ENCODE data around the gene TEPSIN.

DNA sequence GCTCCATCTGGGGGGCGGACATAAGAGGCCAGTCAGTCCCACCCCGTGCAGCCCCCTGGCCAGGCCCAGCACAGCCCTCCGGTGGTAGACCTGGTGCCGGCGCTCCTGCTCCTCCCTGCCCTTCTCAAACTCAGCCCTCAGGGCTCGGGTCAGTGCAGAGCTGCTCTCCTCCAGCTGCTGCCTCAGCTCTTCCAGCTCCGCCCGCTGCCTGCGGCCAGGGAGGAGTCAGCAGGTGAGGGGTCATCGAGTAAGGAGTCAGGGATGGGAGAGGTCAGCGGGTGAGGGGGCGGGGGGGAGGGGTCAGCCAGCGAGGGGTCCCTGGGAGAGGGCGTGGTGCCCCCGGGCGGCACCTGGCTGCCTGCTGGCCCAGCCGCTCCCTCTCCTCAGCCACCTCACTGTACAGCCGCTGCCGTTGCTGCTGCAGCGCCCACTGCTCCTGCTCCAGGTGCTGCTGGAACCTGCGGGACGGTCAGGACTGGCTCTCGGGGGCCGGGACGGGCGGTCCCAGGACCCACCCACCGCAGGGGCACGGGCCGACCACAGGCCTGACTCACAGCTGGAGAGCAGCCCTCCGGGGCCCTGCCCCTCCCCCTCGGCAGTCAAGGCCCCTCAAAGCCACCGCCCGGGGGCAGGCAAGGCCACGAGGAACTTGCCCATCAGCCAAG is 46.3 kb downstream of the TEPSIN start:
- TF ChIP-seq JUN (IDR thresholded peaks at IDR 0.05; ENCODE audit: borderline replicate concordance, insufficient read depth, insufficient read length, low read depth): no peak
- no peak for TF ChIP-seq FOS (IDR thresholded peaks at IDR 0.05; ENCODE audit: borderline replicate concordance, insufficient read depth, low read length)
- no peak for TF ChIP-seq EZH2 (IDR thresholded peaks at IDR 0.05; ENCODE audit: borderline replicate concordance, low read depth, low read length, severe bottlenecking)
- TF ChIP-seq, protein P1, sequence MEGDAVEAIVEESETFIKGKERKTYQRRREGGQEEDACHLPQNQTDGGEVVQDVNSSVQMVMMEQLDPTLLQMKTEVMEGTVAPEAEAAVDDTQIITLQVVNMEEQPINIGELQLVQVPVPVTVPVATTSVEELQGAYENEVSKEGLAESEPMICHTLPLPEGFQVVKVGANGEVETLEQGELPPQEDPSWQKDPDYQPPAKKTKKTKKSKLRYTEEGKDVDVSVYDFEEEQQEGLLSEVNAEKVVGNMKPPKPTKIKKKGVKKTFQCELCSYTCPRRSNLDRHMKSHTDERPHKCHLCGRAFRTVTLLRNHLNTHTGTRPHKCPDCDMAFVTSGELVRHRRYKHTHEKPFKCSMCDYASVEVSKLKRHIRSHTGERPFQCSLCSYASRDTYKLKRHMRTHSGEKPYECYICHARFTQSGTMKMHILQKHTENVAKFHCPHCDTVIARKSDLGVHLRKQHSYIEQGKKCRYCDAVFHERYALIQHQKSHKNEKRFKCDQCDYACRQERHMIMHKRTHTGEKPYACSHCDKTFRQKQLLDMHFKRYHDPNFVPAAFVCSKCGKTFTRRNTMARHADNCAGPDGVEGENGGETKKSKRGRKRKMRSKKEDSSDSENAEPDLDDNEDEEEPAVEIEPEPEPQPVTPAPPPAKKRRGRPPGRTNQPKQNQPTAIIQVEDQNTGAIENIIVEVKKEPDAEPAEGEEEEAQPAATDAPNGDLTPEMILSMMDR (IDR thresholded peaks at IDR 0.05; ENCODE audit: extremely low read depth in 1 of 2, insufficient read depth in 1 of 2, low read depth in 1 of 2, low read length in 2 of 2): no peak
- TF ChIP-seq, protein P2, sequence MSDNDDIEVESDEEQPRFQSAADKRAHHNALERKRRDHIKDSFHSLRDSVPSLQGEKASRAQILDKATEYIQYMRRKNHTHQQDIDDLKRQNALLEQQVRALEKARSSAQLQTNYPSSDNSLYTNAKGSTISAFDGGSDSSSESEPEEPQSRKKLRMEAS (IDR thresholded peaks at IDR 0.05; ENCODE audit: insufficient read depth, insufficient read length): no peak
- TF ChIP-seq POLR2AphosphoS5 (IDR thresholded peaks at IDR 0.05; ENCODE audit: insufficient read depth, low read depth, low read length): no peak

Measured in endothelial cell of umbilical vein (primary cell).